Measurements from ENCODE around the gene TMEM200B. TPM values are rescaled to one million over a fixed set of nuclear protein-coding genes. Genes with fewer than 3 reads are reported as not detected.

TMEM200B gene
- total and polyA plus RNA-seq, 2 donors (not counting 1 experiment from before 2014, with no cell fraction given), result not detected

- peaks cover 6% of the 10 kb centered on the region for H4K20me1 ChIP-seq (ENCODE audit: control insufficient read depth, insufficient read depth, low read length, poor library complexity, severe bottlenecking)
- ChIA-PET POLR2A (no interaction called here), CTCF (no interaction called here)
- H3K4me3 Mint-ChIP-seq, result no peak overlapping the region
- no peaks in the 10 kb centered on the region for H3K27me3 ChIP-seq (replicated peaks in 1 of 4; ENCODE audit: control extremely low read depth in 1 of 4, control insufficient read depth in 3 of 4, insufficient read depth in 4 of 4, low read length in 3 of 4)
- H3K27me3 Mint-ChIP-seq, result no peaks in the 10 kb centered on the region
- no peak overlapping the region for H3K27ac Mint-ChIP-seq
- DNase-seq (no peak), ATAC-seq (ENCODE audit: low read depth) (no peak)
- intact Hi-C loops (cut with micrococcal nuclease), result no loop called here
- no peaks in the 10 kb centered on the region for H3K9me3 ChIP-seq (ENCODE audit: control extremely low read depth in 1 of 3, control insufficient read depth in 2 of 3, insufficient read depth in 1 of 3, low read length in 2 of 3)
- H3K4me2 ChIP-seq (replicated peaks; ENCODE audit: low read depth, low read length, poor library complexity, severe bottlenecking), result no peak overlapping the region
- no peak overlapping the region for H3K9ac ChIP-seq (ENCODE audit: low read length)
- peaks cover 3 to 29% of the 10 kb centered on the region in 2 experiments for H3K36me3 ChIP-seq (replicated peaks in 1 of 2; ENCODE audit: control extremely low read depth in 1 of 2, control insufficient read depth in 1 of 2, extremely low read depth in 1 of 2, insufficient read depth in 2 of 2, low read length in 1 of 2)
- TF ChIP-seq EZH2 (IDR thresholded peaks at IDR 0.05; ENCODE audit: borderline replicate concordance, insufficient read depth, low read depth, low read length, poor library complexity, severe bottlenecking) (no peak), CTCF (IDR thresholded peaks at IDR 0.05) (no peak)
- no peaks in the 10 kb centered on the region for H3K4me1 Mint-ChIP-seq
- no peak overlapping the region for H3K4me3 ChIP-seq (ENCODE audit: control extremely low read depth in 1 of 5, extremely low read depth in 1 of 5, insufficient read depth in 1 of 5, low read depth in 2 of 5, low read length in 4 of 5)
- H3K79me2 ChIP-seq (ENCODE audit: control insufficient read depth, insufficient read depth, low read length), result peaks cover 5% of the 10 kb centered on the region
- no peaks in the 10 kb centered on the region for H3K9me3 Mint-ChIP-seq (ENCODE audit: insufficient read depth)
- H2AFZ ChIP-seq (ENCODE audit: insufficient read depth, low read depth, low read length, poor library complexity, severe bottlenecking), result no peak overlapping the region
- H3K4me1 ChIP-seq (ENCODE audit: control insufficient read depth in 2 of 2, insufficient read depth in 2 of 2, low read length in 2 of 2), result no peaks in the 10 kb centered on the region
- no peak overlapping the region for H3K27ac ChIP-seq (ENCODE audit: low read length in 2 of 2)
Observed at GRCh38 chr1:29090937-29091618, 32.6 kb downstream of the TMEM200B start.

- intact Hi-C loops (cut with micrococcal nuclease), result no loop called here
- ChIA-PET CTCF (no interaction called here), POLR2A (no interaction called here)
- no peak for TF ChIP-seq CTCF (IDR thresholded peaks at IDR 0.05)
- TF ChIP-seq EZH2 (IDR thresholded peaks at IDR 0.05; ENCODE audit: borderline replicate concordance, insufficient read depth, low read depth, low read length, poor library complexity, severe bottlenecking), result no peak
- no peaks in the 10 kb centered on the region for H3K27me3 ChIP-seq (replicated peaks in 1 of 4; ENCODE audit: control extremely low read depth in 1 of 4, control insufficient read depth in 3 of 4, insufficient read depth in 4 of 4, low read length in 3 of 4)
- no peaks in the 10 kb centered on the region for H3K4me1 ChIP-seq (ENCODE audit: control insufficient read depth in 2 of 2, insufficient read depth in 2 of 2, low read length in 2 of 2)
- H3K36me3 ChIP-seq (replicated peaks in 1 of 2; ENCODE audit: control extremely low read depth in 1 of 2, control insufficient read depth in 1 of 2, extremely low read depth in 1 of 2, insufficient read depth in 2 of 2, low read length in 1 of 2), result peaks cover 3 to 13% of the 10 kb centered on the region in 2 experiments
- Mint-ChIP-seq H3K9me3 (ENCODE audit: insufficient read depth) (no peaks in the 10 kb centered on the region), H3K27me3 (no peaks in the 10 kb centered on the region), H3K27ac (no peak overlapping the region), H3K4me1 (no peaks in the 10 kb centered on the region), H3K4me3 (no peak overlapping the region)
- no peak for DNase-seq
- no peak overlapping the region for H2AFZ ChIP-seq (ENCODE audit: insufficient read depth, low read depth, low read length, poor library complexity, severe bottlenecking)
- WGBS (ENCODE audit: insufficient coverage), result no CpG with 5 or more reads among the region's 2 CpGs
- no peak overlapping the region for H3K4me3 ChIP-seq (ENCODE audit: control extremely low read depth in 1 of 5, extremely low read depth in 1 of 5, insufficient read depth in 1 of 5, low read depth in 2 of 5, low read length in 4 of 5)
- H3K4me2 ChIP-seq (replicated peaks; ENCODE audit: low read depth, low read length, poor library complexity, severe bottlenecking), result no peak overlapping the region
- H3K9me3 ChIP-seq (ENCODE audit: control extremely low read depth in 1 of 3, control insufficient read depth in 2 of 3, insufficient read depth in 1 of 3, low read length in 2 of 3), result no peaks in the 10 kb centered on the region
- no peak for ATAC-seq (ENCODE audit: low read depth)
- no peak overlapping the region for H3K9ac ChIP-seq (ENCODE audit: low read length)
- H4K20me1 ChIP-seq (ENCODE audit: control insufficient read depth, insufficient read depth, low read length, poor library complexity, severe bottlenecking), result no peaks in the 10 kb centered on the region
- no peak overlapping the region for H3K27ac ChIP-seq (ENCODE audit: low read length in 2 of 2)
- H3K79me2 ChIP-seq (ENCODE audit: control insufficient read depth, insufficient read depth, low read length), result no peaks in the 10 kb centered on the region
Observed at GRCh38 chr1:29084196-29084521, 39.5 kb downstream of the TMEM200B start.

Data from B cell (primary cell).